H9 (cell line): ENCODE results near the gene NAB2. TPM values are rescaled to one million over a fixed set of nuclear protein-coding genes. Genes with fewer than 3 reads are reported as not detected.

Experiments used
- DNase-seq: peaks from one replicate; pipeline ENCODE4 v3.0.0-alpha.2; 2017
- H2AFZ ChIP-seq: one replicate; pipeline ENCODE4 v1.6.1; 2013; ENCODE audit warnings: mild to moderate bottlenecking, low read length, control low read depth, moderate library complexity
- H2AK5ac ChIP-seq: 2 replicates; pipeline ENCODE4 v1.6.1; 2013; ENCODE audit warnings: low read length, control low read depth, mixed read lengths; ENCODE audit not compliant: insufficient read length
- H2BK120ac ChIP-seq: one replicate; pipeline ENCODE4 v1.6.1; 2013; ENCODE audit warnings: low read depth, mild to moderate bottlenecking, low read length, control low read depth, inconsistent platforms; ENCODE audit not compliant: poor library complexity, severe bottlenecking
- H2BK12ac ChIP-seq: 2 replicates; pipeline ENCODE4 v1.6.1; 2013; ENCODE audit warnings: low read length, control low read depth, mixed read lengths, low read depth; ENCODE audit not compliant: insufficient read length
- H2BK15ac ChIP-seq: 2 replicates; pipeline ENCODE4 v1.6.1; 2013; ENCODE audit warnings: low read depth, low read length, control low read depth
- H2BK20ac ChIP-seq: one replicate; pipeline ENCODE4 v1.6.1; 2013; ENCODE audit warnings: low read depth, mild to moderate bottlenecking, low read length, control low read depth, inconsistent platforms; ENCODE audit not compliant: poor library complexity, severe bottlenecking
- H2BK5ac ChIP-seq: 2 replicates; pipeline ENCODE4 v1.6.1; 2013; ENCODE audit warnings: low read length, control low read depth, mixed read lengths; ENCODE audit not compliant: insufficient read length
- H3K14ac ChIP-seq: 2 replicates; pipeline ENCODE4 v1.6.1; 2013; ENCODE audit warnings: low read length, control low read depth; ENCODE audit not compliant: insufficient read depth
- H3K18ac ChIP-seq: 2 replicates; pipeline ENCODE4 v1.6.1; 2013; ENCODE audit warnings: low read depth, mild to moderate bottlenecking, mixed read lengths, low read length, control low read depth; ENCODE audit not compliant: insufficient read length
- H3K23ac ChIP-seq: 2 replicates; pipeline ENCODE4 v1.6.1; 2013; ENCODE audit warnings: low read length, control low read depth, mixed read lengths, low read depth; ENCODE audit not compliant: insufficient read length
- H3K23me2 ChIP-seq: 2 replicates; pipeline ENCODE4 v1.6.1; 2013; ENCODE audit warnings: low read depth, mild to moderate bottlenecking, mixed read lengths, low read length, control low read depth; ENCODE audit not compliant: insufficient read length, poor library complexity, severe bottlenecking
- H3K27ac ChIP-seq: 2 replicates; pipeline ENCODE4 v1.5.1; 2013; ENCODE audit warnings: low read length, control low read depth, mixed read lengths, low read depth; ENCODE audit not compliant: insufficient read length
- H3K27me3 ChIP-seq: 2 replicates; pipeline ENCODE4 v1.6.1; 2013; ENCODE audit warnings: low read length, control low read depth, inconsistent platforms; ENCODE audit not compliant: insufficient read depth
- H3K4ac ChIP-seq: 2 replicates; pipeline ENCODE4 v1.6.1; 2013; ENCODE audit warnings: low read depth, mild to moderate bottlenecking, control low read depth, inconsistent platforms, low read length, moderate library complexity
- H3K4me1 ChIP-seq: 2 replicates; pipeline ENCODE4 v1.6.1; 2013; ENCODE audit warnings: low read length, control low read depth, inconsistent platforms; ENCODE audit not compliant: insufficient read depth
- H3K4me2 ChIP-seq: 2 replicates; pipeline ENCODE4 v1.6.1; 2013; ENCODE audit warnings: low read length, control low read depth, mixed read lengths; ENCODE audit not compliant: insufficient read length, insufficient read depth
- H3K56ac ChIP-seq: 2 replicates; pipeline ENCODE4 v1.6.1; 2013; ENCODE audit warnings: low read depth, mild to moderate bottlenecking, mixed read lengths, low read length, control low read depth; ENCODE audit not compliant: insufficient read length
- H3K79me1 ChIP-seq: 2 replicates; pipeline ENCODE4 v1.6.1; 2013; ENCODE audit warnings: low read depth, mild to moderate bottlenecking, moderate library complexity, low read length, control low read depth, inconsistent platforms; ENCODE audit not compliant: insufficient read depth, poor library complexity, severe bottlenecking
- H3K79me2 ChIP-seq: 2 replicates; pipeline ENCODE4 v1.6.1; 2013; ENCODE audit warnings: low read length, control low read depth, inconsistent platforms; ENCODE audit not compliant: insufficient read depth
- H3K9ac ChIP-seq: 2 replicates; pipeline ENCODE4 v1.6.1; 2013; ENCODE audit warnings: low read length, control low read depth, mixed read lengths; ENCODE audit not compliant: insufficient read length; ENCODE audit errors: extremely low read depth
- H3K9me3 ChIP-seq: one replicate; pipeline ENCODE4 v1.6.1; 2013; ENCODE audit warnings: low read depth, low read length, inconsistent platforms; ENCODE audit not compliant: control insufficient read depth
- H3T11ph ChIP-seq: one replicate; pipeline ENCODE4 v1.6.1; 2013; ENCODE audit warnings: mild to moderate bottlenecking, low read length, control low read depth, inconsistent platforms
- H4K20me1 ChIP-seq: one replicate; pipeline ENCODE4 v1.6.1; 2013; ENCODE audit not compliant: control insufficient read depth, insufficient read length, insufficient read depth
- H4K5ac ChIP-seq: 2 replicates; pipeline ENCODE4 v1.6.1; 2013; ENCODE audit warnings: low read depth, mild to moderate bottlenecking, mixed read lengths, low read length, control low read depth; ENCODE audit not compliant: insufficient read length
- H4K8ac ChIP-seq: replicated peaks from 2 replicates; pipeline ENCODE4 v1.6.1; 2013; ENCODE audit warnings: low read length, control low read depth, mixed read lengths, low read depth; ENCODE audit not compliant: insufficient read length
- H4K91ac ChIP-seq: 2 replicates; pipeline ENCODE4 v1.6.1; 2013; ENCODE audit warnings: low read depth, mild to moderate bottlenecking, moderate library complexity, mixed read lengths, low read length, control low read depth; ENCODE audit not compliant: insufficient read length
- H3K27ac Mint-ChIP-seq, 3 experiments: 2 replicates in 2 of 3; 3 replicates in 1 of 3; pipeline ENCODE4 v1.8.0; 2020 to 2021; ENCODE audit warnings: mixed read lengths in 3 of 3, mild to moderate bottlenecking in 1 of 3, moderate library complexity in 1 of 3
- H3K27me3 Mint-ChIP-seq: 2 replicates; pipeline ENCODE4 v1.8.0; 2021; ENCODE audit warnings: low read depth, mild to moderate bottlenecking, moderate library complexity, mixed read lengths
- H3K36me3 Mint-ChIP-seq, 3 experiments: 2 replicates in 2 of 3; 3 replicates in 1 of 3; pipeline ENCODE4 v1.8.0; 2020 to 2021; ENCODE audit warnings: low read depth in 3 of 3, mixed read lengths in 3 of 3; ENCODE audit not compliant: insufficient read depth in 1 of 3
- H3K4me1 Mint-ChIP-seq, 2 experiments: 2 replicates each; pipeline ENCODE4 v1.8.0; 2020; ENCODE audit warnings: mixed read lengths in 2 of 2
- H3K4me3 Mint-ChIP-seq, 2 experiments: 2 replicates in 1 of 2; 3 replicates in 1 of 2; pipeline ENCODE4 v1.8.0; 2020 to 2021; ENCODE audit warnings: mild to moderate bottlenecking in 2 of 2, mixed read lengths in 2 of 2, moderate library complexity in 1 of 2
- H3K9me3 Mint-ChIP-seq, 2 experiments: 2 replicates in 1 of 2; 3 replicates in 1 of 2; pipeline ENCODE4 v1.8.0; 2020; ENCODE audit warnings: mild to moderate bottlenecking in 2 of 2, mixed read lengths in 2 of 2, moderate library complexity in 1 of 2
- WGBS: extraction: QIAGEN DNeasy Blood & Tissue Kit; methylation state at CpG from one replicate; pipeline ENCODE4 v1.1.7; 2013; ENCODE audit warnings: missing lambda C conversion rate, low lambda C conversion rate, mixed read lengths; ENCODE audit not compliant: insufficient read length; ENCODE audit errors: extremely low coverage; 5-methylcytosine and 5-hydroxymethylcytosine counted together
- total RNA-seq: library from RNA; stranded (reverse); gene quantifications from 2 replicates; pipeline ENCODE4 v1.2.1, GENCODE V29; 2021
- TF ChIP-seq, protein P1 (sequence below): fragments of 200-600 bp; sonication (generic); conservative IDR thresholded peaks from 3 replicates; pipeline ENCODE4 v1.8.0; 2021; ENCODE audit warnings: antibody characterized with exemption, mild to moderate bottlenecking

Gene NAB2
- total RNA-seq, 1 experiment from 2014 or later: 67.8 TPM

DNA sequence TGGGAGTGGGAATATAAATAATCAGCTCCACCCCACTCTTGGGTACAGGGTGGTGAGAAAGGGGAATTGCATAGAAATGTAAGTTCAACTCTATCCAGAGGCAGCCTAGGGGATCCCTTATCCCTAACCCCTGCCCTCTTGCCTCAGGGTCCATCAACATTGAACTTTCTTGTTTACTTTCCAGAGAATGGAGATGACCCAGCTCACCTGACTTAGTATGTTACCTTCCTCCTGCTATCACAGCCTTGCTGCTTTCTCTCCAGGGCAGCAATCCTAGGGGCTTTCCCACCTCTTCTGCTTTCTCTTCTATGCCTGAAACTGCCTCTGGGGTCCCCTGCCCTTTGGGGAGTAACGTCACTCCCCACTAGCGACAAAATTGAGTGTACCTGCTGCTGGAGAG is 42.0 kb downstream of the NAB2 start:
- TF ChIP-seq, protein P1, sequence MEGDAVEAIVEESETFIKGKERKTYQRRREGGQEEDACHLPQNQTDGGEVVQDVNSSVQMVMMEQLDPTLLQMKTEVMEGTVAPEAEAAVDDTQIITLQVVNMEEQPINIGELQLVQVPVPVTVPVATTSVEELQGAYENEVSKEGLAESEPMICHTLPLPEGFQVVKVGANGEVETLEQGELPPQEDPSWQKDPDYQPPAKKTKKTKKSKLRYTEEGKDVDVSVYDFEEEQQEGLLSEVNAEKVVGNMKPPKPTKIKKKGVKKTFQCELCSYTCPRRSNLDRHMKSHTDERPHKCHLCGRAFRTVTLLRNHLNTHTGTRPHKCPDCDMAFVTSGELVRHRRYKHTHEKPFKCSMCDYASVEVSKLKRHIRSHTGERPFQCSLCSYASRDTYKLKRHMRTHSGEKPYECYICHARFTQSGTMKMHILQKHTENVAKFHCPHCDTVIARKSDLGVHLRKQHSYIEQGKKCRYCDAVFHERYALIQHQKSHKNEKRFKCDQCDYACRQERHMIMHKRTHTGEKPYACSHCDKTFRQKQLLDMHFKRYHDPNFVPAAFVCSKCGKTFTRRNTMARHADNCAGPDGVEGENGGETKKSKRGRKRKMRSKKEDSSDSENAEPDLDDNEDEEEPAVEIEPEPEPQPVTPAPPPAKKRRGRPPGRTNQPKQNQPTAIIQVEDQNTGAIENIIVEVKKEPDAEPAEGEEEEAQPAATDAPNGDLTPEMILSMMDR: no peak
- no peak overlapping the region for H2BK20ac ChIP-seq
- WGBS: no CpG with 5 or more reads among the region's 2 CpGs
- H3K9ac ChIP-seq: no peak overlapping the region
- H3K4ac ChIP-seq: no peak overlapping the region
- Mint-ChIP-seq H3K36me3 (peaks cover 0 to 8% (median 0%) of the 10 kb centered on the region in 3 experiments; a peak in 2 of 7 replicates), H3K27ac (0 out of 7 replicates have a peak overlapping the region, but pooled peaks of 1 of the 3 experiments have one; percentile 37), H3K4me3 (peak overlapping the region; percentile 86 to 91; a peak in 4 of 5 replicates), H3K4me1 (peaks cover 73 to 74% of the 10 kb centered on the region in 2 experiments), H3K27me3 (no peaks in the 10 kb centered on the region), H3K9me3 (no peaks in the 10 kb centered on the region)
- peaks cover 11% of the 10 kb centered on the region for H3K79me1 ChIP-seq
- peaks cover 31% of the 10 kb centered on the region for H3K4me1 ChIP-seq
- H2AFZ ChIP-seq: no peak overlapping the region
- no peaks in the 10 kb centered on the region for H3K9me3 ChIP-seq
- no peak overlapping the region for H2BK15ac ChIP-seq
- no peak overlapping the region for H3K23ac ChIP-seq
- no peak overlapping the region for H3K14ac ChIP-seq
- H3K56ac ChIP-seq: no peak overlapping the region
- peaks cover 23% of the 10 kb centered on the region; the same call in 1 of the 2 replicates for H3K79me2 ChIP-seq
- H2BK12ac ChIP-seq: no peak overlapping the region
- no peak overlapping the region for H3K27ac ChIP-seq
- no peak for DNase-seq
- H3K27me3 ChIP-seq: no peaks in the 10 kb centered on the region
- H3K23me2 ChIP-seq: peaks cover 7% of the 10 kb centered on the region
- H3K4me2 ChIP-seq: no peak overlapping the region
- H3K18ac ChIP-seq: no peak overlapping the region
- no peak overlapping the region for H4K5ac ChIP-seq
- H3T11ph ChIP-seq: no peak overlapping the region
- H4K8ac ChIP-seq: no peak overlapping the region
- H2AK5ac ChIP-seq: no peak overlapping the region
- no peaks in the 10 kb centered on the region for H4K20me1 ChIP-seq
- H2BK5ac ChIP-seq: no peak overlapping the region
- H4K91ac ChIP-seq: no peak overlapping the region
- H2BK120ac ChIP-seq: no peak overlapping the region
